ENCODE data around the gene COL27A1.

Gene COL27A1

DNA sequence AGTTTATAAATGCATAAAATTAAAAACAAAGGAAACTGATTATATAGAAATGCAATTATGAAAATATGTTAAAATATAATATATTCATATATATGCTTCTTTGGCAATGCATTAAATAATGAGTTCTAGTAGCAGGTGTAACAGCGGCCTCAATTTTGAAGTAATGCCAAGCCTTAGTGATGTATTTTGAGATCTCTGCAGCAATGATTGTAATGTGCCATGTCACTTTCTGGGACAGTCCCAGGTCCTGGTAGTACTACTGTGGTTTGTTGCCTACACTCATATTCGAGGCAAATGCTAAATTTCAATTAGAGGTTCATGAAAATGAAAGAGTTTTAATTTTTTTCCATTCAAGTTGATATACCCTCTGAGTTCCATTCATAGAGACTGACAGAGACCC lies 91.7 kb downstream of the COL27A1 start:
- DNase-seq (ENCODE audit: low read depth in 3 of 3): no peak

DNA sequence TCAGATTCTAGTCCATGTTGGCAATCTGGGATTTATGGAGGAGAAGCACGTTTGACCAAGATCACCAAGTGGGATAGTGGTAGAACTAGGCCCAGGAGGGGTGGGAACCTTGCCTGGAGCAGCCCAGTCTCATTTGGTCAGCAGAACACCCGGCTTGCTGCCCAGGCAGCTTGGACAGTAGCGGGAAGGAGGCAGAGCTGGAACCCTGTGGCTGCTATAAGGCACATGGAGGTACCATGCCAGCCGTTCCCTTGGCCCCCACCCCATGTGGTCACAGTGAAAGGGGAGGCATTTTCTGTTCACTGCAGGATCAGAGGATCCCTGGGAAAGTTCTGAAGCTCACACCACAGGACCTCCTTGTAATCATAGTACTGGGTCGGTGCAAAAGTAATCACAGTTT lies 92.2 kb downstream of the COL27A1 start:
- DNase-seq (ENCODE audit: low read depth in 3 of 3): no peak

DNA sequence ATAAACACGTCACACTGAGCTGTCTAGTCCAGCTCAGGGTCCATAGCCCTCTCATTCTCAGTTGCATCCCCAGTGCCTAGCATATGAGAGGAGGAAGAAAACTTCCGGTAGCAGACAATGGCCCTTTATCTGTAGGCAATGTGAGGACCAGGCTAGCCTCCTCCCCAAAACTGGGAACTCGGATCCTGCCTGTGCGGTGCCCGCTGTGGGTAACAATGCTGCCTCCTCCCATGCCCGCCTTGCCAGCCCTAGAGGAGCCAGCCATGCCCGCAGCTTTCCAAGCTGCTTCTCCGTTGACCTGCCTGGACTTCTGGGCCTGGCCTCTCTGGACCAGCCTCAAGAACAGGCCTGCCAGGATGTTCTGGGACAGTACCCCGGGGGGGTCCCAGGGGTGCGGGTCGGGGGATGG lies 93.0 kb downstream of the COL27A1 start:
- DNase-seq (ENCODE audit: low read depth in 3 of 3): no peak

DNA sequence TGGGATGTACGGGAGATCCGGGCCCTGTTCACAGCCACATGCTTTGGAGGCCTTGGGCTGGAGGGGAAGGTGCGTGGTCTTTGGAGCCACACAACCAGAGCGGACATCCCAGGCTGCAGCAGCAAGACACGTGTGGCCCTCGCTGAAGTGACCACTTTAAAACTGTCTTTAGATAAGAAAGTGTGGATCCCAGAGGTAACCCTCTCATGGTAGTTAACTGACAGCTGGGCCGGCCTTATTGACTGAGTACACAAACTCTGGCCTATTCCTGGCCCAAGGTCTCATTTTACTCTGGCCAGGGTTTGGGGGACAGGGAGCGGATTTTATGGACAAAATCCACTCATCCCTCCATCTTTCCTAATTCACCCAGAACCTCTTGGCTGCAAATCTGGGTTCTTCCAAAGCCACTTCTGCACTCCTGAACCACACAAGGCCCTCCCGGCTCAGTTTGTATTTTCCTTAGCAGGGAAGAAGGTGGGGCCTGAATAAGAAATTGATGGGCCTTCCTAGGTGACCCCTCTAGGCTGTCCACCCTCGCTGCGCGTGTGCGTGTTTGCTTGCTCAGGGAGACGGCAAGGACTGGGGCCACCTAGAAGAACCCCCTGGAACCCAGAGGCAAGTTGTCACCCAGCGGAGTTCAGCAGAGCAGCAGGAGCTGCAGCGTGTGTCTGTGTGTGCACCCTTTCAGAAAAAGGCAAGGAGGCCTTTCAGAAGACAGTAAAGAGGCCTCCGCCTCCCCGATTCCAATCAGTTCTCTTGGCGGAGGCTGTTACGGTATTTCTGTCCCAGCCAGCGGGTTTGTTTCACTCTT lies 94.3 kb downstream of the COL27A1 start:
- no peak for DNase-seq (ENCODE audit: low read depth in 3 of 3)

DNA sequence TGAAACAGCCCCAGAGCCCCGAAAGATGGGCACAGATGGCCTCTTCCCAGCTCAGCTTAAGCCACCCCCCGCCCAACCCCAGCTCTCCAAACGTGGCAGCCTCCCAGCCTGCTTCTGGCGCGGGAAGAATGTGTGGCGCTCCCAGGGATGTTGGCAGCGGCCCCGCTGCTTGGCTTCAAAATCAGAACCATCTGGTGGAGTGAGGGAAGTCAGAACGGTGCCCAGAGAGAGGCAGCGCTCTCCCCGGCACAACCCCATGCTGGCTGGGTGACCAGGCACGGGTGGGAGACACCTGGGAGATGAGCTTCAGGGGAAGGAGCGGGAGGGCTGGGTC lies 94.9 kb downstream of the COL27A1 start:
- DNase-seq (ENCODE audit: low read depth in 3 of 3): no peak

DNA sequence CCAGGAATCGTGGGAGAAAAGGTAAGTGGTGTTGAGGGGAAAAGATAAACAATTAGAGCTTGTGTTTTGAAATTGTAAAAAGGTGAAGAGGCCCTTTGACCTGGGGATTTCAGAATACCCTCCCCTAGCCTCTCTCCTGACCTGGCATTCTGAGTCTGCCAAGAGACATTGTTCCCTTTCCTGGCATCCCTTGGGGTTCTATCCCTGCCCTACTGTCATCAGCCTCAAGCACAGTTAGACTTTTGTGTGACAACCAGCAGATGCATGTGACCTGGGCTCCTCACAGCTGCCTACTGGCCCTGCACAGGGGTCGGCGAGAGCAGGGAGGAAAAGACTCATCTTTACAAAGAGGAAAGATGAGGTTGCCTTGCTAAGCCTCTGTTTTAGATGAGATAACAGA lies 95.3 kb downstream of the COL27A1 start:
- DNase-seq (ENCODE audit: low read depth in 3 of 3): no peak

DNA sequence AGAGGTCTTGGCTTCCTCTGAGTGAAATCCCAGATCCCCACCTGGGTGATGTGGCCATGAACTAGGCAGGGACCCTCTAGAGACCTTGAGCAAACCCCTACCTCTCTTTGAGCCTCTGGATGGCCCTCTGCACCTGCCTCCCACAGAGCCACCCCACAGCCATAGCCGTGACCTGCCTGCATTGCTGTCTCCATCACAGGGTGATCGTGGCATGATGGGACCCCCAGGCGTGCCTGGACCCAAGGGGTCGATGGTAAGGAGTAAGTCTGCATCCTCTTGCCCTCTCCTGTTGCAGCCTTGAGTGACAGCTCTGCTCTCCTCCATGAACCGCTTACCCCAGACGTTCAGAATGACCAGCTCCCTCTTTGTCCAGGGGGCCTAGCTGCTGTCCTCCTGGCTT lies 97.1 kb downstream of the COL27A1 start:
- no peak for DNase-seq (ENCODE audit: low read depth in 3 of 3)

DNA sequence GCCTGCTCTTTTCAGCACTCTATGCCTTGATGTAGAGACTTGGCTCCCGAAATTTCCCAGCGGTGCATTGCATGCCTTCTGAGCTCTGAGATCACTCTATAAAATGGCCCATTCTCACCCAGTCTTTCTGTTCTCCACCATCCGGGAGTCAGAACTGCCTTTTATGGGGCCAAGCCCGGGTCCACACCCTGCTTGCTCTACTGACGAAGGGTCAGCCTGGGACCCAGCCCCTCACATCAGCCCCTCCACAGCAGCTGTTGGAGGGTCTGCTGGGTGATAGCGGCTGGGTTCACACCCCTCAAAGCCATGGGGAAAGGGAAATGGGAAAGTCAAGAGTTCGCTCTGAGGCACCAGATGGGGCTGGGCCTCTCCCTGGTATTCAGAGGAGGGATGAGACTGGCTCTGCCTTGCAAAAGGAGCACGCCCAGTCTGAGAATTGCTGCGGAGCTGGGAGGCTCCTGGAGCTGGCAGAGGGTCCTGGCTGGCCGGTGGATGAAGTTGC lies 101.5 kb downstream of the COL27A1 start:
- no peak for DNase-seq (ENCODE audit: low read depth in 3 of 3)

DNA sequence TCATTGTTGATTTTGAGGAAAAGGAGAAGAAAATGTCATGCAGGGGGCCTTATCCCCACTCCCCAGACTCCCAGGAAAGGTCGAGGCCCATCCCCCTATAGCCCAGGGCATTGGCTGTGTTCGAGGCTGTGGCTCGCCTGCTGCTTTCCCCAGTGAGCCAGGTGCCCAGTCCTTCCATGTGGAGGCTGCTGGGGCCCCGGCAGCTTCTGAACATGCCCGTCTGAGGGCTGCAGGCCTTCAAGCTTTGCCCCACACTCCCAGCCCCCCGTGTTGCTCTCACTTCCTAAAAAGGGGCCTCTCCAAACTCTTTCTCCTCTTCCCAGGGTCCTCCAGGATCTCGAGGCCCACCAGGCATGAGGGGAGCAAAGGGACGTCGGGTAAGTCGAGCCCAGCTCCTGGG lies 102.9 kb downstream of the COL27A1 start:
- no peak for DNase-seq (ENCODE audit: low read depth in 3 of 3)

DNA sequence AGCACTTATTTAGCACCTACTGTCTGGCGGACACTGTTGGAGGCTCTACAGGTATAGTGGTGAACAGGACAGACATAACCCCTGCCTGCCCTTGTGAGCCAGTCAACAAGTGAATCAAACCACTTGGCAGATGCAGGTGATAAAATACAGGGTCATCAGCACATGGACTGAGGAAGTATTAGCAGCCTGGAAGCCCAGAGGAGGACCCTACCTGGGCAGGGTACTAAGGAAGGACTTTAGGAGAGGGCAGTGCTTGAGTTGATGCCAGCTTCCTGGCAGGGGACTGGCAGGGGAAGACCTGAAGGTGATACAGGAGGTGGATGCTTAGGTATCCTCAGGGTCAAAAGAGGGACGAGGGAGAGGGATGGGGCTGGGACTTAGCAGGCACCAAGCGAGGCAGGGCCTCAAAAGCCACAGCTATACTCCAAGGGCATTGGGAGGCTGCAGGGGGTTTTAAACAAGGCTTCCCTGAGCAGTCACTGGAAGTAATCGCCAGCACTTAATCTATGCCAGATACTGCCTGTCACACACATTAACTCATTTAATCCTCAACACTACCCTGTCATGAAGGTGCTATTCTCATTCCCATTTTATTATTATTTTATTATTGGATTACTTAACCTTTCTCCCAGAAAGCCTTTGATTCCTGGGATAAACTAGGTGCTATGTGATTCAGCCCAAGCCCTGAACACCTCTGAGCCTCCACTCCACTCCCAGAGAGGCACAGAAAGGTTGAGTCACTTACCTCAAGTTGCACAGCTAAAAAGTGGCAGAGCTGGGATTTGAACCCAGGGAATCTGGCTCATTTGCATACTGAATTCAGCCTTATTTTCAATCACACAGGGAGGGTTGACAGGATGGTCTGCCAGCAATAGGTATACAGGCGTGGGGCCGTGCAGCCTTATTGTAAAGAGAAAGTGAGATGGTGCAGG lies 103.8 kb downstream of the COL27A1 start:
- no peak for DNase-seq (ENCODE audit: low read depth in 3 of 3)

DNA sequence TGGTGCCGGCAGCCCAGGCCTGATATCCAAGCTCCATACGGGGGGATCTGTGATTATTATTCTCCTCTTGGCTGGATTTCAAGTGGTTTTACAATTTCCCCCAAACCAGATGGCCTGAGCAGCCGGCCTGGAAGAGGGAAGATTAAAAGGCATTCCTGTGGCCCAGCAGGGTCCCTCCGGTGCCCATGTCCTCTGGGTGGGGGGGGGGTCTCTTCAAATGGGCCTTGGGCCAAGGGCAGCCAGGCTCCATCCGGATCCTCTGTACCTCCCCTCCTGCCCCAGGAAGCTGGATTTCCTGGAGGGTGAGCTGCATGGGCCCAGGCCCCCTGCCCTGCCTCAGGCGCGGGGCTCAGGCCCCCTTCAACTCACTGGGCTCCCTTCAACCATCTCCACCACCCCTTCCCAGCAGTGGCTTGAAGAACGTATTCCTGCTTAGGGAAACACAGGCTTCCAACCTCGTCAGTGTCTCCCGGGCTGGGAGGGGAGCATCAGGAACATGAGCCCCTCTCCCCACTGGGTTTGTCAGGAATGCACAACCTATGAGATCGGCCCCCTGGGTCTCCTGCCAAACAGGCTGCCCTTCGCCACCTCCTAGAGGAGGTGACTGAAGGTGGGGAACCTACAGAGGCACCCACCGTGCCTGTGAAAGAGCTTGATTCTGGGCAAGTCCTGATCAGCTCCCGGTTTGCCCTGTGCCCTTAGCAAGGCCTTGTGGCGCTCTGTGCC lies 104.6 kb downstream of the COL27A1 start:
- no peak for DNase-seq (ENCODE audit: low read depth in 3 of 3)

DNA sequence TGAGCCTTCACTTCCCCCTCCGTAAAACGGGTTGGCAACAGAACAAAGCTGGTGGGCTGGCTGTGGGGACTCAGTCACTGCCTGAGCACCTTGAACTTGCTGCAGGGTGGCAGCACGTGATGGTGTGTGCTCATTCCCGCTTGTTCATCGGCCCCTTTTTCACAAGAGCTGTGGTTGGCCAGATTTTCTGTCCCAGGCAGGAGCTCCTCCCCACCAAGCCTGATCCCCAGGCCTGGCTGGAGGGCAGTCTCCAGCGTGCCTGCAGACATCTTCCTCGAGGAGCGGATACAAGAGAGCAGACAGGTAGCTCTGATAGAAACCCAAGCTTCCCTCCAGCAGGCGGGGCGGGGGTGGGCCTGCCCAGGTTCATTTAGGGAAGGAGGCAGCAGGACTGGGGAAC lies 105.7 kb downstream of the COL27A1 start:
- DNase-seq (ENCODE audit: low read depth in 3 of 3): no peak

DNA sequence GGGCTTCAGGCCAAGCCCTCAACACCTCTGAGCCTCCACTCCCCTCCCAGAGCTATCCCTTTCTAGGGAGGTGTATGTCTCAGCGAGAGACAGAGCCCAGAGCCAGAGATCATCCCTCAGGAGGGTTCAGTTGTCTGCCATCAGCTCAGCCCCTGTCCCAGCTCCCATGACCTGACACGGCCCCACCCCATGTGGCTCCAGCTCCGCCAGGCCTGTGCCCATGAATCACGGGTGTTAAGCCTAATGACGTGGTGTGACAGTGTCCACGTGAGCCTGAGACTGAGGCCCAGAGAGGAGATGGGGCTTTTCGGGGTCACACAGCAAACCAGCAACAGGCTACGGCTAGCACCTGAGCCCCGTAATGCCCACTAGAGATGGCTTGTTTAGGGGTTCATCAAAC lies 106.7 kb downstream of the COL27A1 start:
- DNase-seq (ENCODE audit: low read depth in 3 of 3): no peak

DNA sequence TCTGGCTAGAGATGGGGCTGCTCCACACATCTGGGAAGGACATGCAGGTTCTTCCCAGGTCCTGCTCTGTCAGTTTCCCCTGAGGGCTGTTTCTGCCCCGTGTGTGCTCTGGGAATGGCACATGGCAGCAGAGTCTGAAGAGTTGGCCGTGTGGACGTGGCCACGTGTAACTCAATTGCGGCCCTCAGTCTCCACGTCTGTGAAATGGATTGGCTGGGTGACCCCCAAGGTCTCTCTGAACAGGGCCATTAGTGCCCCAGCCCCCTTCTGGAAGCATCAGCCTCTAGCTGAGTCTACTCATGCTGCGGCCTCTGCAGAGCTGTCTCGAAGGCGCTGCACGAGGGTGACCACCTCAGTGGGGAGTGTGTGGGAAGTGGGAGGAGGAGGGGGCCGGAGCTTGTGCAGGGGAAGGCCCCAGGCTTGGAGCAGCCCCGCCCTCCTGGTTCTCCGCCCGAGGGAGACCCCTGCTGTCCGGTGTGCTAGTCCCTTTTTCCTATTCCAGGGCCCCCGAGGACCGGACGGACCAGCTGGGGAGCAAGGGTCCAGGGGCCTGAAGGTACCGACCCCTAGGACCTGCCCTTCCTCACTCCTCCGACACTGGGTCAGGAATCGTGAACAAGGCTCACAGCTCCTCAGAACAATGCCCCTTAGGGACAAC lies 108.6 kb downstream of the COL27A1 start:
- no peak for DNase-seq (ENCODE audit: low read depth in 3 of 3)

DNA sequence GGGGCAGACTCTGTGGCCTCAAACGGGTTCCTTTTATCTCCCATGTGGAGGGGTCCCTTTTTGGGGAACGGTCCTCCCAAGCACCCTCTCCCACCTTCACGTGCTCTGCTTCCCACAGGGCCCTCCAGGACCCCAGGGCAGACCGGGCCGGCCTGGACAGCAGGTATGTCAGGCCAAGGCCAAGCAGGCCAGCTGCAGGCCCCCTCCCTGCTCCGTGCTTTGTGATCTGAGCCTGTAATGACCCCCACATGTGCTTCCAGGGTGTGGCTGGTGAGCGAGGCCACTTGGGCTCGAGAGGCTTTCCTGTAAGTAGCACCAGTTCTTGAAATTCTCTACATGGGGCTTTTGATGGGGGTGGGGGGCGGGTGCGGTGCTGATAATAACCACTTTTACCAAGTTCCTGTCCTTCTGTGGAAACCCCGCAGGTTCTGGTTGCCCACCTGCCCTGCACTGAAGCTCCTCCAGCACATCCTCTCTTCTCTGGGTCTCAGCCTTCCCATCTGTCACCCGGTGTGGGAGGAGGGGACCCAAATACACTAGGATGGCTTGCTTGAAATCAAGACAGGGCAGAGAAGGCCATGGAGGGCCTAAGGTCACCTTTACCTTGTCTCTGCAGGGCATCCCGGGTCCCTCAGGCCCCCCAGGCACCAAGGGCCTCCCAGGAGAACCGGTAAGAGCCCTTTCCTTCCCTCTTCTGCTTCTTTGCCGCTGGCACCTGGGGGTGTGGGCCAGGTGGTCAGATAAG lies 109.6 kb downstream of the COL27A1 start:
- DNase-seq (ENCODE audit: low read depth in 3 of 3): no peak

DNA sequence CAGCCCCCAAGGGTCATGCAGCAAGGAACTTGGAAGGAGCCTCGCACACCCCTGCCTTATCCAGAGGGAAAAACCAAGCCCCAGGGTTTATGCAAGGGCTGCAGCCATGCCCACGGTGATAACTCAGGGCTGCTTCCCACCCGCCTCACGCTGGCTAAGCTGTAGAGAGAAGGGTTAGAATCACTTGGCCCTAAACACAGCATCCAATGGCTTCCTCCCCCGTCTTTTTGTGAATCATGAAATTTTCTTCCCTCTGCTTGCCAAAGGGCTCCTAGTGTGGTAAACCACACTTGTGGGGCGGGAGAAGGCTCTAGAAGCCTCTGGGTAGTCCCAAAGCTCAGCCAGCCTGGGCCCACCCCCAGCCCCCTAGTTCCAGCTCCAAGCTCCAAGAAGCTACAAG lies 111.6 kb downstream of the COL27A1 start:
- DNase-seq (ENCODE audit: low read depth in 3 of 3): no peak

DNA sequence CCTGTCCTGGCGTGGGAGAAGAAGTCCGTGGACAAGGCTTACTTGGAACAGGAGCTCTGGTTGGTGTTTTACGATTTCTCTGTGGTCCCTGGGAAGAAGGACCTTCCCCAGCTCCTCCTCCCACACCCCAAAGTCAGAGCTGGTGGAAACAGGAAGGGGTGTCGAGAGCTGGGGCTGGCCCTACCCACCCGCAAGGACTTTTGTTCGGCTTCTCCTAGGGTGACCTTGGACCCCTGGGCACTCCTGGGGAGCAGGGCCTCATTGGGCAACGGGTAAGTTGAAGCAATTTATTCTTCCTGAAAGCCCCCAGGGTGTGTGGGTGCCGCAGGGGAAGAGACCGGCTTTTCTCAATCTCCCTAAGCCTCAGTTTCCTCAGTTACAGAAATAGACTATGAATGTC lies 113.7 kb downstream of the COL27A1 start:
- DNase-seq (ENCODE audit: low read depth in 3 of 3): no peak

DNA sequence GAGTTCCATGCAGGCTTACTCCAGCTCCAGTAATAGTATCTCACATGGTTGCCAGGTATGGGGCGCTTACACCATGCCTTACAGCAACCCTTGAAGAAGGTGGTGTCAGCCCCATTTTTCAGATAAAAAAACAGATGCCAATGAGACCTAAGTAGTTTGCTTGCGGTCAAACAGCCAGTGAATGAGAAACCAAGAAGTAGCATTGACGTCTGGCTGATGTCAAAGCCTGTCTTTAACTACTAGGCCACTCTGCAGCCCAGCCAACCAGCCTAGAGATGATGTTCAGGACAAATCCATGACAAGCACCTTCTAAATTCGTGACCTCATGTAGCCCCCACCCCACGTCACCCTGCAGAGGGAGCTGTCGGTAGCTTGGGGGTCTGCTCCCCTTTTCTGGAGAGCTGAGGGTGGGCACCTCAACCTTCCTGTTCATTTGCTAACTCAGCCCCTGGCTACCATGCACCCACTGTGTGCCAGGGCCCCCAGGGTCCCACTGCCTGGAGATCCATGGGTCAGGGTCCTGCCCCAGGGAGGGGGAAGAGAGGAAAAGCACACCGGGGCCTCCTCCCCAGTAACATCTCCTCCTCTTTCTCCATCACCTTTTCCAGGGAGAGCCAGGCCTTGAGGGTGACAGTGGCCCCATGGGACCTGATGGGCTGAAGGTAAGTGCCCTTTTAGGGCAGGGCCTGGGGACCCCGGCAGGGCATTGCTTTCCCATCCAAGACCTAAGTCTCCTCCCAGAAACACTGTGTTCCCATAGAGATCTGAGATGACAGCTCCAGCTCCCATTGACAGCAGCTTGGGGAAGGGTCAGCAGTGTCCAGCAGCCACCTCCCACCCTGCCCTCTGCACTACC lies 115.0 kb downstream of the COL27A1 start:
- DNase-seq (ENCODE audit: low read depth in 3 of 3): no peak

DNA sequence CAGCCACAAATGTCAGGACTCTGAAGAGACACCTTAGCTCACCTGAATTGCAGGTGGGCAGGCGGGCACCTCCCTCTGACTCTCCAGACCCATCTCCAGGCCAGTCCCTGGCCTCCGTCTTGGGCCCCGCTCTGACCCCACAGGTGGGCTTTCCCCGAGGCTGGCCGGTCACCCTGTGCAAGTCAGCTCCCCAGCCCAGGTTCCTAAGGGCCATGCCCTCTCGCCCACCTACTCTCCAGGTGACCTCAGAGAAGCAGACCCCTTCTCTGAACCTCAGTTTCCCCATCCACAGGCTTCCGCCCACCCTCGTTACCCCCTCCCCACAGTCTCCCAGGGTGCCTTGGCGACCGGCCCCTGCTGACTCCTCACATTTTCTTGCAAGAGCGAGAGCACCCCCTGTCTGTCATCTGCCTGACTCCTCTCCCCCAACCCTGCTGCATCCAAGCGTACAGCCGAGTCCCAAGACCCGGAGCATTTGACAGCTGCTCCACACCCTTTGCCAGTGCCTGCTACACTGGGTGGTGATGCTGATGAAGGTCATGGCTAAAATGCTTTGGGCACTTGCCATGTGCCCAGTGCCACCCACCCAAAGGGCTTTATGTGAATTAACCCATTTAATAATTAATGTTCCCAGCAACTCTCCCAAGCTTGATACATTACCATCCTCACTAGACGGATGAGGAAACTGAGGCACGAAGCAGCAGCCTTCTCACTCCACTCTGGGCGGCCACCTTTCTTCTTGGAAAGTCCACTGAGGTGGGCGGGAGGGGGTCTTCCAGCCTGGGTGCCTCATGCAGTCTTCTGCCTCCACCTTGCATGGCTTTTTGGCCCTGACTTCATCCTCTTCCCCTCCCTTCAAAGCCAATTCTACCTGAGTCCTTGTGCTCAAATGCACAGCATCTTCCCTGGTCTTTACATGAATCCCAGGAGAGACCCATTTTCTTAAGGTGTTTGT lies 116.5 kb downstream of the COL27A1 start:
- peak in 1 of 3 experiments; percentile 8 for DNase-seq (ENCODE audit: low read depth in 3 of 3)
